SK-N-SH treated with all-trans-retinoic acid at 6 μM for 48 hours (cell line): ENCODE measurements around the gene PAK2.
"Not testable (repeated sequence)": the region's sequence is repeated elsewhere in the genome, so short reads cannot be mapped to it uniquely, and the experiment has no call there.

Source experiments
- ATAC-seq: fragments of 200-7000 bp; cut with Tn5 transposase; 3 replicates; pipeline ENCODE4 v1.9.1; 2020; ENCODE audit warnings: mild to moderate bottlenecking, moderate library complexity
- BACH2 ChIP-seq: fragments of 250-450 bp; sonication (Bioruptor Pico); IDR thresholded peaks from 2 replicates; pipeline ENCODE4 v1.9.0; 2021; ENCODE audit warnings: mild to moderate bottlenecking, borderline replicate concordance
- ESRRG ChIP-seq: fragments of 250-450 bp; sonication (Bioruptor Pico); IDR thresholded peaks from 2 replicates; pipeline ENCODE4 v1.6.1; 2021; ENCODE audit warnings: mild to moderate bottlenecking
- GLIS3 ChIP-seq: fragments of 250-450 bp; sonication (Bioruptor Pico); IDR thresholded peaks from 2 replicates; pipeline ENCODE4 v1.5.0; 2020; ENCODE audit warnings: mild to moderate bottlenecking, moderate library complexity
- ISL1 ChIP-seq: fragments of 250-450 bp; sonication (Bioruptor Pico); IDR thresholded peaks from 2 replicates; pipeline ENCODE4 v2.1.2; 2022; ENCODE audit warnings: mild to moderate bottlenecking, moderate library complexity
- OSR1 ChIP-seq: fragments of 250-450 bp; sonication (Bioruptor Pico); IDR thresholded peaks from 2 replicates; pipeline ENCODE4 v1.8.0; 2022; ENCODE audit warnings: moderate library complexity, mild to moderate bottlenecking, inconsistent platforms
- RARB ChIP-seq: fragments of 250-450 bp; sonication (Bioruptor Pico); IDR thresholded peaks from 2 replicates; pipeline ENCODE4 v1.8.0; 2021; ENCODE audit warnings: mild to moderate bottlenecking, moderate library complexity
- SNAI2 ChIP-seq: fragments of 250-450 bp; sonication (Bioruptor Pico); IDR thresholded peaks from 2 replicates; pipeline ENCODE4 v1.5.0; 2020; ENCODE audit warnings: mild to moderate bottlenecking, moderate library complexity
- TCF4 ChIP-seq: fragments of 250-450 bp; sonication (Bioruptor Pico); IDR thresholded peaks from 2 replicates; pipeline ENCODE4 v1.8.0; 2021; ENCODE audit warnings: mild to moderate bottlenecking, moderate library complexity, borderline replicate concordance
- TOX ChIP-seq: fragments of 250-450 bp; sonication (Bioruptor Pico); IDR thresholded peaks from 2 replicates; pipeline ENCODE4 v1.8.0; 2021; ENCODE audit warnings: mild to moderate bottlenecking, moderate library complexity, borderline replicate concordance
- ZC3H10 ChIP-seq: fragments of 250-450 bp; sonication (Bioruptor Pico); IDR thresholded peaks from 2 replicates; pipeline ENCODE4 v1.5.1; 2021; ENCODE audit warnings: mild to moderate bottlenecking, moderate library complexity
- ZFP30 ChIP-seq: fragments of 450-650 bp; formaldehyde crosslinking; IDR thresholded peaks from 2 replicates; pipeline ENCODE4 v1.5.0; 2022; ENCODE audit warnings: mild to moderate bottlenecking, moderate library complexity
- ZNF565 ChIP-seq: fragments of 450-650 bp; formaldehyde crosslinking; conservative IDR thresholded peaks from 2 replicates; pipeline ENCODE4 v1.5.0; 2020; ENCODE audit warnings: low read depth, mild to moderate bottlenecking, moderate library complexity
- ZNF8 ChIP-seq: fragments of 450-650 bp; formaldehyde crosslinking; IDR thresholded peaks from 2 replicates; pipeline ENCODE4 v1.5.0; 2020; ENCODE audit warnings: mild to moderate bottlenecking, moderate library complexity
- TF ChIP-seq, protein P1 (sequence below): fragments of 250-450 bp; sonication (Bioruptor Pico); IDR thresholded peaks from 2 replicates; pipeline ENCODE4 v1.8.0; 2021; ENCODE audit warnings: low read depth, mild to moderate bottlenecking, moderate library complexity, borderline replicate concordance
- TF ChIP-seq, protein P2 (sequence below): fragments of 250-450 bp; sonication (Bioruptor Pico); IDR thresholded peaks from 2 replicates; pipeline ENCODE4 v1.8.0; 2020; ENCODE audit warnings: mild to moderate bottlenecking, moderate library complexity, borderline replicate concordance
- TF ChIP-seq, protein P3 (sequence below): fragments of 250-450 bp; sonication (Bioruptor Pico); IDR thresholded peaks from 2 replicates; pipeline ENCODE4 v1.5.1; 2021; ENCODE audit warnings: mild to moderate bottlenecking, moderate library complexity
- TF ChIP-seq, protein P4 (sequence below): fragments of 250-450 bp; sonication (Bioruptor Pico); IDR thresholded peaks from 2 replicates; pipeline ENCODE4 v1.5.0; 2020; ENCODE audit warnings: mild to moderate bottlenecking, moderate library complexity

The PAK2 gene

DNA sequence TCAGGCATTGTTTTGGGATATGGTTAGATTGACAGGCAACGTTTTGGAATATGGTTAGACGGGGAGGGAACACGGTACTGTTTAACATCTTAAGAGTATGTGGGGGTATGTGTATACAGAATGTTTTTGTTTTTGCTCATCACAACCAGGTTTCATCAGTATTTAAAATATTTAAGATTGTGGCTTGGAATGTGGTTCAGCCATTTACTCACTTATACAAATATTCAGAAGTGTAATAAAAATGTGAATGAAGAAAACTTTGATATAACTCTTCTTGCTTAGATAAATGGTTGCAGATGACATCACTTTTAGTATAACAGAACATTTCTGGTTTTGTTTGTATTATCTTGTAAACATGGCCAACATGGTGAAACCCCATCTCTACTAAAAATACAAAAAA, 3.9 kb upstream of the PAK2 start (continued):
- TF ChIP-seq, protein P1, sequence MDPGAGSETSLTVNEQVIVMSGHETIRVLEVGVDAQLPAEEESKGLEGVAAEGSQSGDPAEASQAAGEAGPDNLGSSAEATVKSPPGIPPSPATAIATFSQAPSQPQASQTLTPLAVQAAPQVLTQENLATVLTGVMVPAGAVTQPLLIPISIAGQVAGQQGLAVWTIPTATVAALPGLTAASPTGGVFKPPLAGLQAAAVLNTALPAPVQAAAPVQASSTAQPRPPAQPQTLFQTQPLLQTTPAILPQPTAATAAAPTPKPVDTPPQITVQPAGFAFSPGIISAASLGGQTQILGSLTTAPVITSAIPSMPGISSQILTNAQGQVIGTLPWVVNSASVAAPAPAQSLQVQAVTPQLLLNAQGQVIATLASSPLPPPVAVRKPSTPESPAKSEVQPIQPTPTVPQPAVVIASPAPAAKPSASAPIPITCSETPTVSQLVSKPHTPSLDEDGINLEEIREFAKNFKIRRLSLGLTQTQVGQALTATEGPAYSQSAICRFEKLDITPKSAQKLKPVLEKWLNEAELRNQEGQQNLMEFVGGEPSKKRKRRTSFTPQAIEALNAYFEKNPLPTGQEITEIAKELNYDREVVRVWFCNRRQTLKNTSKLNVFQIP (CRISPR knock-in tag): no peak
- no peak for TF ChIP-seq ESRRG (CRISPR knock-in tag)
- TF ChIP-seq OSR1 (CRISPR knock-in tag): no peak
- TF ChIP-seq SNAI2 (CRISPR knock-in tag): no peak
- no peak for TF ChIP-seq GLIS3 (CRISPR knock-in tag)

DNA sequence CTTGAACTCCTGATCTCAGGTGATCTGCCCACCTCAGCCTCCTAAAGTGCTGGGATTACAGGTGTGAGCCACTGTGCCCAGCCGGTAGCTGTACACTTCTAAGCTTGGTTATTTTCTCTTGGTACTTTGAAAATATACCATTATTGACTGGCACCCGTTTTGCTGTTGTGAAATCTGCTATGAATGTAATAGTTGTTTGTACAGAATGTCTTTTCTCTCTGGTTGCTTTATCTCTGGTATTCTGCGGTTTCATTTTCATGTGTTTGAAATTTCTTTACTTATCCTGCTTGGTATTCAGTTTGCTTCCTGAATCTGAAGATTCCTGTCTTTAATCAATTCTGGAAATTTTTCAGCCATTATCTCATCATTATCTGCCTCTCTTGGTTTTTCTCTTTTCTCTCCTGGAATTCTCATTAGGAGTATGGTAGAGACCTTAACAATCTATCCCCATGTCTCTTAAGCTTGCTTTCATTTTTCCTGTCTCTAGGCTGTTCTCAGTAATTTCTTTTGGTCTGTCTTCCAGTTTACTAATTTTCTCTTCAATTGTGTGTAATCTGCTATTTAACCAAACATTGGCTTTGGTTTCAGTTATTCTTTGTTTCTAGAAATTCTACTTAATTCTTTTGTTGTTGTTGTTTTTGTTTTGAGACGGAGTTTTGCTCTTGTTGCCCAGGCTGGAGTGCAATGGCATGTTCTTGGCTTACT, 2.8 kb upstream of the PAK2 start:
- ATAC-seq: no peak

DNA sequence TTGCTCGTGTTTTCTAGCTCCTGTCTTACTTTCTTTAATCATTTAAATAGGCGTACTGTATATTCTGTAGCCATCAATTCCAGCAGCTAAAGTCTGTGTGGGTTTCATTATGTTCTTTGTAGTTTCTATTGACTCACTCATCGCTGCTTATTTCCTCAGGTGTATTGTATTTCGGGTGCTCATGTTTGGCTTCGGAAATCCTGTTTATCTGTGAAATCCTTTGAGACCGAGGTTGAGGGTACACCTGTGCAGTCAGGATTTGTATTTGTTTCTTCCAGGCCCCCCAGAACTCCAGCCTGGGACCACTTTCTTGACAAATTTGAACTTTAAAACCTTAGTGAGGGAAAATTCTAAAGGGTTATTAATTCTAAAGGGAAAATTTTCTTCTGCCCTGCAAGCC, 2.0 kb upstream of the PAK2 start:
- no peak for TF ChIP-seq TOX (CRISPR knock-in tag)
- TF ChIP-seq, all 23 proteins: peak for 0
- no peak for ATAC-seq

More for the DNA sequence above, 2.8 kb upstream of the PAK2 start:
- TF ChIP-seq ZFP30 (CRISPR knock-in tag) (peak; percentile 98), ESRRG (CRISPR knock-in tag) (no peak)

DNA sequence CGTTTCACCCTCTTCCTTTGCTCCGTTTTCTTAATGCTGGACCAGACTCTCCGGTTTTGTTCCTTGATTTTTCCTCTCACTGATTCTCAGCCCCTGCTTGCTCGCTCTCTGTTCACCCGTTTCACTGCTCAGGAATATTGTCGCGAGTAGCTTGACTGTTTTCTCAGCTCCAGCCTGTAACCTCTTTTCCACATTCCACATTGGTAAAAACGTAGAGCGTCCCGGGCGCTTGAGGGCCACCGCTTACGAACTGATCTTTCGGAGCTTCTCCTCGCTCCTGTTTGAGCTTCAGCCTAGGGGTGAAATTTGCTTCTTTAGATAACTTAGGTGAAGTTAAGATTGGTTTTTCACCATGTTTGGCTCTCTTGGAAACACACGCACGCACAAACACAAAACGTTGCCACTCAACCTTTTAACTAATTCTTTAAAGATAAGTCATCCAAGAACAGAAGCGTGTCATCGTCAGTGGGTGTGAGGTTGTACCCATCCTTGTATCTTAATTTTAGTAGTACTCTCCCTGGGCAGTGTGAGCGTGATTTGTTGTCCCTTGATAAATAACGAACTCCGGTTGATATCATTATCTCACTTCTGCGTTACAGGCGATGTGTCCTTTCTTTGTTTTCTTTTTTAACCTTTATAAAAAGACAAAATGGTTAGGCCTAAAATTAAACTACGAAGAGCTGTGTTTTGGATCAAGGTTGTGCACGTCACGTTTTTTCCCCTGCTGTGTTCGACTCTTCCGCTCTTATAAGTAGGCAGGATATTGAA, 1.0 kb downstream of the PAK2 start:
- ATAC-seq: peak; percentile 51
- TF ChIP-seq, protein P2, sequence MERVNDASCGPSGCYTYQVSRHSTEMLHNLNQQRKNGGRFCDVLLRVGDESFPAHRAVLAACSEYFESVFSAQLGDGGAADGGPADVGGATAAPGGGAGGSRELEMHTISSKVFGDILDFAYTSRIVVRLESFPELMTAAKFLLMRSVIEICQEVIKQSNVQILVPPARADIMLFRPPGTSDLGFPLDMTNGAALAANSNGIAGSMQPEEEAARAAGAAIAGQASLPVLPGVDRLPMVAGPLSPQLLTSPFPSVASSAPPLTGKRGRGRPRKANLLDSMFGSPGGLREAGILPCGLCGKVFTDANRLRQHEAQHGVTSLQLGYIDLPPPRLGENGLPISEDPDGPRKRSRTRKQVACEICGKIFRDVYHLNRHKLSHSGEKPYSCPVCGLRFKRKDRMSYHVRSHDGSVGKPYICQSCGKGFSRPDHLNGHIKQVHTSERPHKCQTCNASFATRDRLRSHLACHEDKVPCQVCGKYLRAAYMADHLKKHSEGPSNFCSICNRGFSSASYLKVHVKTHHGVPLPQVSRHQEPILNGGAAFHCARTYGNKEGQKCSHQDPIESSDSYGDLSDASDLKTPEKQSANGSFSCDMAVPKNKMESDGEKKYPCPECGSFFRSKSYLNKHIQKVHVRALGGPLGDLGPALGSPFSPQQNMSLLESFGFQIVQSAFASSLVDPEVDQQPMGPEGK (CRISPR knock-in tag): no peak
- TF ChIP-seq TOX (CRISPR knock-in tag): no peak
- no peak for TF ChIP-seq GLIS3 (CRISPR knock-in tag)
- TF ChIP-seq, protein P3, sequence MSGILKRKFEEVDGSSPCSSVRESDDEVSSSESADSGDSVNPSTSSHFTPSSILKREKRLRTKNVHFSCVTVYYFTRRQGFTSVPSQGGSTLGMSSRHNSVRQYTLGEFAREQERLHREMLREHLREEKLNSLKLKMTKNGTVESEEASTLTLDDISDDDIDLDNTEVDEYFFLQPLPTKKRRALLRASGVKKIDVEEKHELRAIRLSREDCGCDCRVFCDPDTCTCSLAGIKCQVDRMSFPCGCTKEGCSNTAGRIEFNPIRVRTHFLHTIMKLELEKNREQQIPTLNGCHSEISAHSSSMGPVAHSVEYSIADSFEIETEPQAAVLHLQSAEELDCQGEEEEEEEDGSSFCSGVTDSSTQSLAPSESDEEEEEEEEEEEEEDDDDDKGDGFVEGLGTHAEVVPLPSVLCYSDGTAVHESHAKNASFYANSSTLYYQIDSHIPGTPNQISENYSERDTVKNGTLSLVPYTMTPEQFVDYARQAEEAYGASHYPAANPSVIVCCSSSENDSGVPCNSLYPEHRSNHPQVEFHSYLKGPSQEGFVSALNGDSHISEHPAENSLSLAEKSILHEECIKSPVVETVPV: no peak
- no peak for TF ChIP-seq ZNF565
- no peak for TF ChIP-seq TCF4
- no peak for TF ChIP-seq RARB (CRISPR knock-in tag)
- TF ChIP-seq, protein P4, sequence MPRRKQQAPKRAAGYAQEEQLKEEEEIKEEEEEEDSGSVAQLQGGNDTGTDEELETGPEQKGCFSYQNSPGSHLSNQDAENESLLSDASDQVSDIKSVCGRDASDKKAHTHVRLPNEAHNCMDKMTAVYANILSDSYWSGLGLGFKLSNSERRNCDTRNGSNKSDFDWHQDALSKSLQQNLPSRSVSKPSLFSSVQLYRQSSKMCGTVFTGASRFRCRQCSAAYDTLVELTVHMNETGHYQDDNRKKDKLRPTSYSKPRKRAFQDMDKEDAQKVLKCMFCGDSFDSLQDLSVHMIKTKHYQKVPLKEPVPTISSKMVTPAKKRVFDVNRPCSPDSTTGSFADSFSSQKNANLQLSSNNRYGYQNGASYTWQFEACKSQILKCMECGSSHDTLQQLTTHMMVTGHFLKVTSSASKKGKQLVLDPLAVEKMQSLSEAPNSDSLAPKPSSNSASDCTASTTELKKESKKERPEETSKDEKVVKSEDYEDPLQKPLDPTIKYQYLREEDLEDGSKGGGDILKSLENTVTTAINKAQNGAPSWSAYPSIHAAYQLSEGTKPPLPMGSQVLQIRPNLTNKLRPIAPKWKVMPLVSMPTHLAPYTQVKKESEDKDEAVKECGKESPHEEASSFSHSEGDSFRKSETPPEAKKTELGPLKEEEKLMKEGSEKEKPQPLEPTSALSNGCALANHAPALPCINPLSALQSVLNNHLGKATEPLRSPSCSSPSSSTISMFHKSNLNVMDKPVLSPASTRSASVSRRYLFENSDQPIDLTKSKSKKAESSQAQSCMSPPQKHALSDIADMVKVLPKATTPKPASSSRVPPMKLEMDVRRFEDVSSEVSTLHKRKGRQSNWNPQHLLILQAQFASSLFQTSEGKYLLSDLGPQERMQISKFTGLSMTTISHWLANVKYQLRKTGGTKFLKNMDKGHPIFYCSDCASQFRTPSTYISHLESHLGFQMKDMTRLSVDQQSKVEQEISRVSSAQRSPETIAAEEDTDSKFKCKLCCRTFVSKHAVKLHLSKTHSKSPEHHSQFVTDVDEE (CRISPR knock-in tag): no peak
- no peak for TF ChIP-seq BACH2 (CRISPR knock-in tag)
- no peak for TF ChIP-seq ZNF8 (CRISPR knock-in tag)
- TF ChIP-seq ZC3H10 (CRISPR knock-in tag): no peak
- no peak for TF ChIP-seq ISL1 (CRISPR knock-in tag)

DNA sequence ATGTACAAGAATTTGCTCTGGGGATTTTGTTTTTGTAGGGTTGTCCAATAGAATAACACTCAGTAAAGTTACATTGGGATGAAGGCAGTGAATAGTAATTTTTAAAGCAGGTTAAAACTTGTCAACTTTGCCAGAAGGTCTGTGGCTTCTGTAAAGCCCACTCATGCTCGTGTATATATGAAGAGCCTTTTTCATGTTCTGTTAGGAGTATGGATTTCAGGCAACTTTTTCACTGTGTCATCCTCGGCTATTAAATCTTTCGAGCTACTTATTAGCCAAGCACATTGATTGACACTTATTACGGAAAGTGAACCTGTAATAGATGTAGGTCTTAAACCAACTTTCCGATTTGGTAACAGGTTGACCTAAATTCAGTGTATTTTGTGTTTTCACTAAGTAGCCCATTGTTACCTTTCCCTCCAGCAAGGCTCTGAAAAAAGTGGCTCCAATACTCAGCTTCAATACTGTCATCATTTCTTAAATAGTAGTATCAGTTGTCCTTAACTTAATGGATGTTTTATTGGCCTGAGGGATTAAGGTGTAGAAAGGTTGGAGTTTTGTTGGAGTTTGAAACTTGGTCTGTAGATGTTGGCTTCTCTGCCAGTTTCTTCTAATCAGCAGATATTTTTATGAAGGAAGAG, 1.7 kb downstream of the PAK2 start:
- TF ChIP-seq GLIS3 (CRISPR knock-in tag): no peak
- no peak for ATAC-seq

DNA sequence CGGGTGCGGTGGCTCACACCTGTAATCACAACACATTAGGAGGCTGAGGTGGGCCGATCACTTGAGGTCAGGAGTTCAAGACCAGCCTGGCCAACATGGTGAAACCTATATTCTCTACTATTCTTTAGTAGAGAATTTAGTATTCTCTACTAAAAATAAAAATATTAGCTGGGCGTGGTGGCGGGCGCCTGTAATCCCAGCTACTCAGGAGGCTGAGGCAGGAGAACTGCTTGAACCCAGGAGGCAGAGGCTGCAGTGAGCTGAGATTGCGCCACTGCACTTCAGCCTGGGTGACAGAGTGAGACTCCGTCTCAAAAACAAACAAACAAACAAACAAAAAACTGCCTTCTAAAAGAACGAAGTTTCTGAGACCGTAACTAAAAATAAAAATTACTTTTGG, 3.9 kb downstream of the PAK2 start:
- ATAC-seq: not testable (repeated sequence)
